Cerebellar cortex (tissue), 1 donor: ENCODE measurements around the gene KCNG2.

ENCODE experiments used
- DNase-seq: peaks from one replicate; pipeline ENCODE4 v3.0.0-alpha.2; 2015; ENCODE audit warnings: low spot score

Gene KCNG2

GRCh38 chr18:79819064-79819967 lies 21.6 kb downstream of the KCNG2 start:
- no peak for DNase-seq

- no peak for DNase-seq
These were observed 22.2 kb downstream of the KCNG2 start for GRCh38 chr18:79819968-79820351.

GRCh38 chr18:79823120-79823519 lies 25.4 kb downstream of the KCNG2 start:
- DNase-seq, result no peak

- DNase-seq, result no peak
These were observed 28.2 kb downstream of the KCNG2 start for GRCh38 chr18:79825913-79826312.

- no peak for DNase-seq
These were observed 29.2 kb downstream of the KCNG2 start for GRCh38 chr18:79826966-79827365.

- DNase-seq, result no peak
These were observed 30.5 kb downstream of the KCNG2 start for GRCh38 chr18:79828258-79828657.

GRCh38 chr18:79829136-79829854 lies 31.6 kb downstream of the KCNG2 start:
- no peak for DNase-seq

GRCh38 chr18:79832169-79832568 lies 34.4 kb downstream of the KCNG2 start:
- DNase-seq, result no peak

- no peak for DNase-seq
These were observed 37.1 kb downstream of the KCNG2 start for GRCh38 chr18:79834834-79835233.

GRCh38 chr18:79841936-79842335 lies 44.2 kb downstream of the KCNG2 start:
- DNase-seq, result no peak

GRCh38 chr18:79844999-79845563 lies 47.3 kb downstream of the KCNG2 start:
- no peak for DNase-seq

GRCh38 chr18:79846936-79847557 lies 49.3 kb downstream of the KCNG2 start:
- no peak for DNase-seq

- no peak for DNase-seq
These were observed 50.0 kb downstream of the KCNG2 start for GRCh38 chr18:79847606-79848293.

GRCh38 chr18:79848294-79848578 lies 50.5 kb downstream of the KCNG2 start:
- no peak for DNase-seq

GRCh38 chr18:79848579-79849327 lies 51.0 kb downstream of the KCNG2 start:
- no peak for DNase-seq

- no peak for DNase-seq
These were observed 51.8 kb downstream of the KCNG2 start for GRCh38 chr18:79849328-79850207.

GRCh38 chr18:79850731-79851130 lies 53.0 kb downstream of the KCNG2 start:
- no peak for DNase-seq

GRCh38 chr18:79851489-79851888 lies 53.8 kb downstream of the KCNG2 start:
- no peak for DNase-seq

GRCh38 chr18:79851950-79852349 lies 54.2 kb downstream of the KCNG2 start:
- DNase-seq, result no peak

- no peak for DNase-seq
These were observed 55.0 kb downstream of the KCNG2 start for GRCh38 chr18:79852561-79853302.
